OCI-M2 (cell line): ENCODE data around the gene FYN.

Experiments
- DNase-seq: peaks from one replicate; lab custom pipeline; 2025; ENCODE audit not compliant: unreplicated experiment; lab: John Stamatoyannopoulos, UW

FYN gene

DNA sequence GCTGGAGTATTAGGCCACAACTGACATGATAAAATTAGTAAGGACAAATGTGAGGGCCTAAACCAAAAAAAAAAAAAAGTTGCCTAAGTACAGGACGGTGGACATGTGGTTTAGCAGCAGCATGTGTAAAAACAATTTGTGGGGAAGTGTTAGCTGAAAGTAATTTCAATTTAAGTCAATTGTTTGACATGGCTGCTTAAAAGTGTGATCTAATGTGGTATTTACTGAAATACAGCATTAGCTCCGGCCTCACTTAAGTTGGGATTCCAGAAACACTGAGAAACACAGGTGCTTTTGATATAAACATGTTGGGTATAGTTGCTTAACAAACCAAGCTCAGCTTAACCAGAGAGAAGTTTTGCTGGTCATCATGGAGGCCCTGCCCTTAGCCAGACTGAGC, 119.7 kb downstream of the FYN start:
- no peak for DNase-seq

GRCh38 chr6:111752476-111752875, 120.8 kb downstream of the FYN start:
- no peak for DNase-seq

DNA sequence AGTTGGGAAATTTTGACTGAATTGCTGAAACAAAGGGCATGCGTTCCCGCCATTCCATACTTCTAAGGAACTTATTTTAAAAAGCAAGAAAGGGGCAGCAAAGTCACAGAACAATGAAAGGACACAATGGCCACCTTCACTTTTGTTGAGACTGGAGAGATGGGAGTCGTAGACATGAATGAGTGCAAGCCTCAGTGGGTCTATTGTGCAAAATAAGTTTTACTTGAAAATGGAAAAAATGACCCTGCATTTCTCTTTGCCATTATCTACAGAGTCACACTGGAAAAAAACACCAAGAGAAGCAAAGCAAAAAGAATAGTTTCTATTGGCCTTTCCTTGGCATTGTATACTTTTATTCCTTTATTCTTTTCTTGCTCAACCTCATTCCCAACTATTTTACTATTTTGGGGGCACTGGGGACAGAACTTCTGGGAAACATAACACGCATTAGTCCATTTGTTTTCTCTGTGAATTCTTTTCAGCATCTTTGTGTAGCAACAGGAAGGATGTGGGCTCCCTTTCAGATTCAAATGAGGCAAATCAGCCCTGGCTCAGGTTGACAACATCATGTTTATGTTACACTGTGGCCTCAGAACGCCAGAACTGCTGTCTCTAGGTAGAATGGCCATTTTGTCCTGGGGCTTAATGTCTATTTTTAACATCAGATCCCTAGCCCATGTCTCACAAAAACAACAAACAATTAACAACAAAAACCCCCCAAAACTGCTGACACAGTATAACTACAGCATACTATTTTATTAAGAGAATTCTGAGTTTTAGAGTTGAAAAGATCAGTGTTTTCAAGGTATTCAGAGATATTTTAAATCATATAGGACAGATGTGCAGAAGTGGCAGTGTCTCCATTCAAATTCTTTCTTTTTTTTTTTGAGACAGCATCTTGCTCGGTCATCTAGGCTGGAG, 122.2 kb downstream of the FYN start:
- no peak for DNase-seq

DNA sequence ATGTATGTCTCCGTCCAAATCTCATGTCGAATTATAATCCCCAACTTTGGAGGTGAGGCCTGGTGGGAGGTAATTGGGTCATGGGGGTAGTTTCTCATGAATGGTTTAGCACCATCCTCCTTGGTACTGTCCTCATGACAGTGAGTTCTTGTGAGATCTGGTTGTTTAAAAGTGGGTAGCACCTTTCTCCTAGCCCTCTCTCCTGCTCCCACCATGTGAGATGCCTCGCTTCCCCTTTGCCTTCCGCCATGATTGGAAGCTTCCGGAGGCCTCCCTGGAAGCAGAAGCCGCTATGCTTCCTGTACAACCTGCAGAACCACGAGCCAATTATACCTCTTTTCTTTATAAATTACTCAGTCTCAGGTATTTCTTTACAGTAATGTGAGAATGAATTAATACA, 123.1 kb downstream of the FYN start:
- DNase-seq = no peak

DNA sequence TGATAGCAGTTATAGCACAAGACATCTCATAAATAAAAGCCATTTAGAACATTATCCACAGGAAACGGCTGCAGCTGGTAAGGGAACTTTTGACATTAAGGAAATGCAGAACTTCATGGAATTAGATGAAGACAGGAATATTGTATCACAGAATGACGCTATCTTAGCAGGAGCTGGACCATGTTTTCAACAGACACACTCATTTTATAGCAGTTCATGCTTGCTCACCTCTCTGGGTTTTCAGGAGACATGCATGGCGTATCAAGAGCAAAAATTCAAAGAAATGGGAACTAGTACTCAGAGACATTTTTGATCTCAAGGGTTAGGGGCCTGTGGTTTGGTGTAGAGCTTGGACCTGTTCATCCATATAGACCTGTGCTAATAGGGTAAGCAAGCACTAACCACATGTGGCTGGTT, 125.0 kb downstream of the FYN start:
- DNase-seq = no peak

GRCh38 chr6:111747829-111748228, 125.4 kb downstream of the FYN start:
- no peak for DNase-seq

GRCh38 chr6:111747396-111747795, 125.9 kb downstream of the FYN start:
- no peak for DNase-seq

GRCh38 chr6:111746983-111747382, 126.3 kb downstream of the FYN start:
- DNase-seq = no peak

GRCh38 chr6:111745636-111746035, 127.6 kb downstream of the FYN start:
- no peak for DNase-seq

DNA sequence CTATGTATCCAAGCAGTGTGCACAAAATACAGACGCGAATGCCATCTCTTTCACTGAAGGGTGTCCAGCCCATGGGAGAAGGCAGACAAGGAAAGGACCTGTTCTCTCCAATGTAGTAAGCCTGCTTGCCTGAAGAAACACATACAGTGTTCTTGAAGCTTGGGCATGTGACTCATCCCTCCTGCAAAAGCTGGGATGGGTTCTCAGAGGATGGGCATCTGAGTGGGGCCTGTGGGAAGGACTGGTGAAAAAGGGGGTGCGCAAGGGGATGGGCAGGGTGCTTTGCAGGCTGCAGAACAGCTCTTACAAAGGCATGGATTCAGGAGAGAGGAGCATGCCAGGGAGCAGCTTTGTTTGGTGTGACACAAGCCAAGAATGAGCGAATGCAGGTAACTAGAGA, 128.1 kb downstream of the FYN start:
- no peak for DNase-seq

DNA sequence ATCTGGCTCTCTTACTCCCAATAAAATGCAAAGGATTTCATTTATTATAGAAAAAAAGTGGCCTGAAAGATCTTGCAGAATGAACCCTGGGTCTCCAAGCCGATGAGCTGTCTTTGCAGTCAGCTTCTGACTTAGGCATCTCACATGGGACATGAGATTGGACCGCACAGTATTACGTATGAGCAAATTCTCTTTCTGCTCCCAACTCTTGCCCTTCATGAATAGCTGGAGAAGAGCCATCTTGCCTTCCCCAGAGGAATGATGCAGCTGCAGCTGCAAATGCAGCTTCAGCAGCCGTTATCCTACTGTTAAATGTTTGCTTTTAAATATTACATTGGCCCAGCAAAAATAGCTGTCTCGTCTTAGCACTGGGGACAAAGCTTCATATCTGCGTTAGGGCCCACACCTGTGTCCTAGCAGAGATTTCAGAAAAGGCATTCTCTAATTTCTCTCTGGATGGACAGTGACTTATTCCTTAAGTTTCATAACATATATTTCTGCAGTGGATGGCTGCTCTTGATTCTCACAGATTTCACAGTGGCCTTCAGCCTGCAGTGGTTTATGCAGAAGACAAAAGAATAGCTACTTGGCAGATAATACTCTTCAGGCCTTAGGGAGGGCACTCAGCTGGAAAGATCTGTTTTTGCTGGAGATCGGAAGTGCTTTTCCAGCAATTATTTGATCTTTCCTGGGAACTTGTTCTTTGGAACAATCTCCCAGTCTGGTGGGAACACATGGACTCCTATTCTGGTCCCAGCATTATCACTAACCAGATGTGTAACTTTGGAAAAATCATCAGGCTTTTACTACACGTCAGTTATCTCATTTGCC, 129.2 kb downstream of the FYN start:
- DNase-seq = no peak

DNA sequence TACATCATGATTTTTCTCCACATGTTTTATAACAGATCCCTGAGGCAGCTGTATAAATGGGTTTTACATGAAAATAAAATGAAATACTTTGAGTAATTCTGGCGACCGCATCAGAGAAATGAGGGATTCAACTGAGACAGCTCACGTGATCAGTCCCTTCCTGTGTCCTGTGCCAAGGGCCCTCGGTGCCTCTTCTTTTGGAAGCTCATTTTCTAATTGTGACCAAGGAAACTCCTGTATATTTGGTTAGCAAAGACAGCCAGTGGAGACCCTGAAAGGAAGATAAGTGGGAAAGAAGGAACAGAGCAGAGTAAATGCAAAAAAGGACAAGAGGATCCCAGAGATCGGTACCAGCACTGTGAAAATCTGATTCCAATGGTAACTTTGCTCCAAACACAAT, 129.9 kb downstream of the FYN start:
- no peak for DNase-seq

- no peak for DNase-seq
Measured at GRCh38 chr6:111741177-111741952, 131.9 kb downstream of the FYN start.

DNA sequence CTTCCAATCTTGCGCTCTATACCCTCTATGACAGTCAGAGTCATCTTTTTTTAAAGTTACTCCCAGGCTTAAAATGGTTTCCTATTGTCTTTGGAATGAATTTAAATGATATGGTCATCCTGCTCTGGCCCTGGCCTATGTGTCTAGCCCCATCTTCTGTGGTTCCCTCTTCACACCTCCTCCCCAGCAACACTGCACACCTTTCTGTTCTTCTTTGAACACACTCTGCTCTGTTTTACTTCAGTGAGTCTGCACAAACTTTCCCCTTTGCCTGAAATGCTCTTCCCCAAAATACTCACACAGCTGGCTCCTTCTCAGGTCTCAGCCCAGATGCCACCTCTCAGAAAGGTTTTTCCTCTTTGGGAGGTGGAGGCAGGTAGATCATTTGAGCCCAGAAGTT, 132.7 kb downstream of the FYN start:
- no peak for DNase-seq

GRCh38 chr6:111739257-111739696, 134.0 kb downstream of the FYN start:
- no peak for DNase-seq

DNA sequence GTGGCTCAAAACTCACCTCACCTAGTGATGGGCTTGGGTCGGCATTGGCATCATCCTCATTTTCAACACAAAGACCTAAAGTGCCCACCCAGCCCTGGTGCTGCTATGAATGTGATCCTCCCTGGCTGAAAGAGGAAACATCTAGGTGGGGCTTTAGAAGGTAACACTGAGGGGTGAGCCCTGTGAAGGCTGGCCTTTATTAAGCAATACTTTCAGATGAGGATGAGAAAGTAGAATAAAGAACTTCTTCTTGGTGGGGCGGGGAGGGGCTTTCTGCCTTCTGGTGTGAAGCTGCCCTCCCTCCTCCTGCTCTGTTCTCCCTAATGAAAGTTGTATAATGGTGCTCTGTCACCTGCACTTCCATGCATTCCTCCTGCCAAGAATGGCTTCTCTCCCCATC, 134.6 kb downstream of the FYN start:
- no peak for DNase-seq

GRCh38 chr6:111738156-111738555, 135.1 kb downstream of the FYN start:
- DNase-seq = no peak

DNA sequence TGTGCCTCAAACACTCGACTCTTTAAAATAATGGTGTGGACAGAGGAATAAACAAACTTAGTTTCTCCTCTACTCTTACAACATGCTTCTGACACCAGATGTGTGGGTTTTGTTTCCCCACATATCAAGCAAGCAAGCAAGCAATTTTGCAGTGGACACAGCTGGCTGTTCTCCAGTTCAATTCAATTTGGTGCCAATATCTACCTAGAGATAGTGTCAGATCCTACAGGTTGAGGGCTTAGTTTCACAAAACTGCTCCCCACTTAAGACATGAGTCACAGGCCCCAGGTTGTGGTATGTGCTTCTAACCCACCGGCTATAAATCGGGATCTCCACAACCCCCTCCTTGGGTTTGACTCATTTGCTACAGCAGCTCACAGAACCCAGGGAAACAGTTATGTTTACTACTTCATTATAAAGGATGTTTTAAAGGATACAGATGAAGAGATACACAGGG, 136.2 kb downstream of the FYN start:
- DNase-seq = no peak

DNA sequence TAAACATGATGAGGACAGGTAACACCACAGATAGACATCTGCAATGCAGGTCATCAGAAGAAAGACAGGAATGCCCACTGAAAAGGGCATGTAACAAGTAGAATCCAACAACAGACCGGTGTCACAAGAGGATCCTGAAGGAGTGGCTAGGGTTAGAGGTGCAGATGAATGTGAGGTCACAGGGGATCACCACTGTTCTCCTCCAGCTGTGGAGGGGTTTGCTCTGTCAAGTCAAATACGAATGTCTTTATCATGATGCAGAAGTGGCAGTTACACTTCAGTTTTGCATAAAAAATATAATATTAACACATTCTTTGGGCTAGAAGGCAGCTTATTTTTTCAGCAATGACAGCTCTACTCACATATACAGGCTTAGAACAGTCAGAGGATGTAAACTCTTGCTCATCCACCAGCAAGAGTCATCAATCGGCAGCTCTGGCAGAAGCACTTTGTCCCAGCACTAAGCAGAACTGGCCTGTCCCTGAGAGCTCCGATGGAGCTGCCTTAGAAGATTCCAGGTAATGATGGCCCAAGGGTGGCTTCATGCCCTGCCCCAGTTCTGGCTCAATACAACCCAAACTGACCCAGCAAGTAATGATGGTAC, 137.1 kb downstream of the FYN start:
- DNase-seq = no peak
